ENCODE measurements around the gene LMAN1.

The LMAN1 gene

GRCh38 chr18:59358712-59359575, at the start of gene LMAN1:
Gene LMAN1 (minus strand): TSS chr18:59359265. CDS start chr18:59359244, 21 bp downstream.
- Histone ChIP-seq H3K9me3 (ENCODE audit: control insufficient read depth, low read length) (no peaks in the 10 kb centered on the region), H3K4me1 (ENCODE audit: control insufficient read depth, insufficient read depth, low read length) (no peaks in the 10 kb centered on the region), H3K4me3 (ENCODE audit: low read length) (peak within 1 kb of the TSS; percentile 83), H3K9ac (ENCODE audit: low read length) (peak within 1 kb of the TSS; percentile 86), H3K27me3 (ENCODE audit: control insufficient read depth, insufficient read depth, low read length) (no peaks in the 10 kb centered on the region), H3K36me3 (ENCODE audit: control insufficient read depth, insufficient read depth, low read length) (no peaks in the 10 kb centered on the region)

GRCh38 chr18:59402432-59403090, 43.5 kb upstream of the LMAN1 start:
- no peaks in the 10 kb centered on the region for H3K4me1 ChIP-seq (ENCODE audit: control insufficient read depth, insufficient read depth, low read length)
- no peaks in the 10 kb centered on the region for H3K36me3 ChIP-seq (ENCODE audit: control insufficient read depth, insufficient read depth, low read length)
- H3K9me3 ChIP-seq (ENCODE audit: control insufficient read depth, low read length) = no peaks in the 10 kb centered on the region
- H3K9ac ChIP-seq (ENCODE audit: low read length) = no peak overlapping the region
- H3K4me3 ChIP-seq (ENCODE audit: low read length) = no peak overlapping the region
- no peaks in the 10 kb centered on the region for H3K27me3 ChIP-seq (ENCODE audit: control insufficient read depth, insufficient read depth, low read length)

- Histone ChIP-seq H3K9ac (ENCODE audit: low read length) (no peak overlapping the region), H3K27me3 (ENCODE audit: control insufficient read depth, insufficient read depth, low read length) (peaks cover 4% of the 10 kb centered on the region), H3K9me3 (ENCODE audit: control insufficient read depth, low read length) (no peaks in the 10 kb centered on the region), H3K4me3 (ENCODE audit: low read length) (no peak overlapping the region), H3K36me3 (ENCODE audit: control insufficient read depth, insufficient read depth, low read length) (no peaks in the 10 kb centered on the region), H3K4me1 (ENCODE audit: control insufficient read depth, insufficient read depth, low read length) (no peaks in the 10 kb centered on the region)
Observed at GRCh38 chr18:59400407-59400806, 41.3 kb upstream of the LMAN1 start.

- Histone ChIP-seq H3K4me1 (ENCODE audit: control insufficient read depth, insufficient read depth, low read length) (peaks cover 12% of the 10 kb centered on the region), H3K36me3 (ENCODE audit: control insufficient read depth, insufficient read depth, low read length) (no peaks in the 10 kb centered on the region)
Observed at GRCh38 chr18:59395226-59396175, 36.4 kb upstream of the LMAN1 start.

GRCh38 chr18:59393381-59393780, 34.3 kb upstream of the LMAN1 start:
- Histone ChIP-seq H3K4me3 (ENCODE audit: low read length) (no peak overlapping the region), H3K36me3 (ENCODE audit: control insufficient read depth, insufficient read depth, low read length) (no peaks in the 10 kb centered on the region), H3K9ac (ENCODE audit: low read length) (no peak overlapping the region), H3K4me1 (ENCODE audit: control insufficient read depth, insufficient read depth, low read length) (peaks cover 12% of the 10 kb centered on the region), H3K27me3 (ENCODE audit: control insufficient read depth, insufficient read depth, low read length) (peaks cover 7% of the 10 kb centered on the region), H3K9me3 (ENCODE audit: control insufficient read depth, low read length) (no peaks in the 10 kb centered on the region)

More at GRCh38 chr18:59395226-59396175, 36.4 kb upstream of the LMAN1 start:
- H3K9me3 ChIP-seq (ENCODE audit: control insufficient read depth, low read length) = no peaks in the 10 kb centered on the region
- H3K4me3 ChIP-seq (ENCODE audit: low read length) = no peak overlapping the region
- H3K9ac ChIP-seq (ENCODE audit: low read length) = no peak overlapping the region
- H3K27me3 ChIP-seq (ENCODE audit: control insufficient read depth, insufficient read depth, low read length) = peaks cover 7% of the 10 kb centered on the region

- Histone ChIP-seq H3K36me3 (ENCODE audit: control insufficient read depth, insufficient read depth, low read length) (no peaks in the 10 kb centered on the region), H3K4me1 (ENCODE audit: control insufficient read depth, insufficient read depth, low read length) (peaks cover 5% of the 10 kb centered on the region), H3K9ac (ENCODE audit: low read length) (no peak overlapping the region), H3K4me3 (ENCODE audit: low read length) (no peak overlapping the region), H3K9me3 (ENCODE audit: control insufficient read depth, low read length) (no peaks in the 10 kb centered on the region), H3K27me3 (ENCODE audit: control insufficient read depth, insufficient read depth, low read length) (no peaks in the 10 kb centered on the region)
Observed at GRCh38 chr18:59388817-59389216, 29.8 kb upstream of the LMAN1 start.

- H3K4me3 ChIP-seq (ENCODE audit: low read length) = no peak overlapping the region
- H3K27me3 ChIP-seq (ENCODE audit: control insufficient read depth, insufficient read depth, low read length) = no peaks in the 10 kb centered on the region
- H3K9me3 ChIP-seq (ENCODE audit: control insufficient read depth, low read length) = no peaks in the 10 kb centered on the region
- no peaks in the 10 kb centered on the region for H3K36me3 ChIP-seq (ENCODE audit: control insufficient read depth, insufficient read depth, low read length)
- no peaks in the 10 kb centered on the region for H3K4me1 ChIP-seq (ENCODE audit: control insufficient read depth, insufficient read depth, low read length)
- H3K9ac ChIP-seq (ENCODE audit: low read length) = no peak overlapping the region
Observed at GRCh38 chr18:59387687-59388565, 28.9 kb upstream of the LMAN1 start.

GRCh38 chr18:59386909-59387686, 28.0 kb upstream of the LMAN1 start:
- H3K4me3 ChIP-seq (ENCODE audit: low read length) = no peak overlapping the region
- no peaks in the 10 kb centered on the region for H3K4me1 ChIP-seq (ENCODE audit: control insufficient read depth, insufficient read depth, low read length)
- no peak overlapping the region for H3K9ac ChIP-seq (ENCODE audit: low read length)
- H3K27me3 ChIP-seq (ENCODE audit: control insufficient read depth, insufficient read depth, low read length) = no peaks in the 10 kb centered on the region
- no peaks in the 10 kb centered on the region for H3K36me3 ChIP-seq (ENCODE audit: control insufficient read depth, insufficient read depth, low read length)
- H3K9me3 ChIP-seq (ENCODE audit: control insufficient read depth, low read length) = no peaks in the 10 kb centered on the region

GRCh38 chr18:59385191-59385590, 26.1 kb upstream of the LMAN1 start:
- no peak overlapping the region for H3K4me3 ChIP-seq (ENCODE audit: low read length)
- no peaks in the 10 kb centered on the region for H3K27me3 ChIP-seq (ENCODE audit: control insufficient read depth, insufficient read depth, low read length)
- no peak overlapping the region for H3K9ac ChIP-seq (ENCODE audit: low read length)
- no peaks in the 10 kb centered on the region for H3K36me3 ChIP-seq (ENCODE audit: control insufficient read depth, insufficient read depth, low read length)
- no peaks in the 10 kb centered on the region for H3K9me3 ChIP-seq (ENCODE audit: control insufficient read depth, low read length)
- no peaks in the 10 kb centered on the region for H3K4me1 ChIP-seq (ENCODE audit: control insufficient read depth, insufficient read depth, low read length)

GRCh38 chr18:59383851-59384250, 24.8 kb upstream of the LMAN1 start:
- H3K4me3 ChIP-seq (ENCODE audit: low read length) = no peak overlapping the region
- H3K9me3 ChIP-seq (ENCODE audit: control insufficient read depth, low read length) = no peaks in the 10 kb centered on the region
- H3K27me3 ChIP-seq (ENCODE audit: control insufficient read depth, insufficient read depth, low read length) = no peaks in the 10 kb centered on the region
- H3K9ac ChIP-seq (ENCODE audit: low read length) = no peak overlapping the region
- no peaks in the 10 kb centered on the region for H3K4me1 ChIP-seq (ENCODE audit: control insufficient read depth, insufficient read depth, low read length)
- H3K36me3 ChIP-seq (ENCODE audit: control insufficient read depth, insufficient read depth, low read length) = no peaks in the 10 kb centered on the region
